Kidney epithelial cell (primary cell): ENCODE results near the gene PLEKHG3. TPM values are rescaled to one million over a fixed set of nuclear protein-coding genes. Genes with fewer than 3 reads are reported as not detected.

ENCODE experiments used
- DNase-seq: peaks from one replicate; pipeline ENCODE4 v3.0.0-alpha.2; 2010; ENCODE audit warnings: low read depth
- H3K27me3 ChIP-seq: 2 replicates; pipeline ENCODE4 v1.6.0; 2011; ENCODE audit warnings: low read length; ENCODE audit not compliant: control insufficient read depth, insufficient read depth
- H3K36me3 ChIP-seq: 2 replicates; pipeline ENCODE4 v1.5.1; 2011; ENCODE audit warnings: low read length; ENCODE audit not compliant: control insufficient read depth, insufficient read depth
- H3K4me3 ChIP-seq: 2 replicates; pipeline ENCODE4 v1.5.1; 2011; ENCODE audit warnings: low read depth, mild to moderate bottlenecking, control low read depth, low read length
- total RNA-seq: library from RNA; depleted of rRNA; stranded (reverse); fragments of >200 nt; gene quantifications from 2 replicates; pipeline ENCODE4 v1.2.3, GENCODE V29; 2015
- TF ChIP-seq, protein P1 (sequence below): IDR thresholded peaks from 2 replicates; pipeline ENCODE4 v1.5.1; 2011; ENCODE audit warnings: mild to moderate bottlenecking, moderate library complexity, low read length, control low read depth, inconsistent platforms; ENCODE audit not compliant: insufficient read depth, poor library complexity, severe bottlenecking

Gene PLEKHG3
- total RNA-seq, 1 donor from 2014 or later = 136 TPM

- TF ChIP-seq, protein P1, sequence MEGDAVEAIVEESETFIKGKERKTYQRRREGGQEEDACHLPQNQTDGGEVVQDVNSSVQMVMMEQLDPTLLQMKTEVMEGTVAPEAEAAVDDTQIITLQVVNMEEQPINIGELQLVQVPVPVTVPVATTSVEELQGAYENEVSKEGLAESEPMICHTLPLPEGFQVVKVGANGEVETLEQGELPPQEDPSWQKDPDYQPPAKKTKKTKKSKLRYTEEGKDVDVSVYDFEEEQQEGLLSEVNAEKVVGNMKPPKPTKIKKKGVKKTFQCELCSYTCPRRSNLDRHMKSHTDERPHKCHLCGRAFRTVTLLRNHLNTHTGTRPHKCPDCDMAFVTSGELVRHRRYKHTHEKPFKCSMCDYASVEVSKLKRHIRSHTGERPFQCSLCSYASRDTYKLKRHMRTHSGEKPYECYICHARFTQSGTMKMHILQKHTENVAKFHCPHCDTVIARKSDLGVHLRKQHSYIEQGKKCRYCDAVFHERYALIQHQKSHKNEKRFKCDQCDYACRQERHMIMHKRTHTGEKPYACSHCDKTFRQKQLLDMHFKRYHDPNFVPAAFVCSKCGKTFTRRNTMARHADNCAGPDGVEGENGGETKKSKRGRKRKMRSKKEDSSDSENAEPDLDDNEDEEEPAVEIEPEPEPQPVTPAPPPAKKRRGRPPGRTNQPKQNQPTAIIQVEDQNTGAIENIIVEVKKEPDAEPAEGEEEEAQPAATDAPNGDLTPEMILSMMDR = peak; percentile 97
- Histone ChIP-seq H3K4me3 (peak overlapping the region; percentile 14), H3K36me3 (no peaks in the 10 kb centered on the region), H3K27me3 (peaks cover 2% of the 10 kb centered on the region)
- no peak for DNase-seq
These were observed 60.7 kb downstream of the PLEKHG3 start for GRCh38 chr14:64764641-64765520.

- Histone ChIP-seq H3K27me3 (peaks cover 2% of the 10 kb centered on the region), H3K4me3 (no peak overlapping the region), H3K36me3 (no peaks in the 10 kb centered on the region)
- TF ChIP-seq, protein P1 = no peak
- DNase-seq = no peak
These were observed 61.6 kb downstream of the PLEKHG3 start for GRCh38 chr14:64765740-64766302.

- Histone ChIP-seq H3K27me3 (peaks cover 2% of the 10 kb centered on the region), H3K4me3 (no peak overlapping the region), H3K36me3 (no peaks in the 10 kb centered on the region)
- TF ChIP-seq, protein P1 = no peak
- DNase-seq = no peak
These were observed 62.4 kb downstream of the PLEKHG3 start for GRCh38 chr14:64766430-64767151.

DNA sequence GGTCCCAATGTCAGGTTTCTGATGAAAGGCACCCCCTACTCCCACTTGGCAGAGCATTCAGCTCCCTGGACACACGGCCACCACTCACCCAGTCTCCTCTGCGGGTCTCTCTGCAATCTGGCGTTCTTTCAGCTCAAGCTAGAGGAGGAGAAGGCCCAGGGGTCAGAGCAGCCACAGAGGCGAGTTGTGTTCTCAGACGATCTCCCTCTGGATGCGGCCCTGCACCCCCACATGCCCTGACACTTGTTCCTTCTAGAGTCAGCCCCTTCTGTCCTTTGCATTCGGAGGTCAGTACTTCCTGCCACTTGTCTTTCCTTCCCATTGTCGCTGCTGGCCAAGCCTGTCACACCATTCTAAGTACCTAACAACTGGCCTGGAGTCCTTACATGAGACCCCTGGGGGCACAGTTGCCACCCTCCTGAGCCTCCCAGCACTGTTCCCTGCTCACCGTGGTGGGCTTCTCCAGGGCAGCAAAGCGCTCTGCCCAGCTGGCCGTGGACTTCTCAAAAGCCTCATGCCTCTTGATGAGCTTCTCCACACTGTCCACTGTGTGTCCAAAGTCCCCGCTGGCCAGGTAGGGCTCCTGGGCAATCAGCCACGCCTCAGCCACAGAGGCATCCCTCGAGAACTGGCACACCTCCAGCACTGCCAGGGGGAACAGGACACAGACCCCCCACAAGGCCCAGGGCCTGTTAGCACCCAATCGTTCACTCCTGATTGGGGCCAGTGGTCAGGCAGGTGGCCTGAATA lies 63.2 kb downstream of the PLEKHG3 start:
- Histone ChIP-seq H3K4me3 (no peak overlapping the region), H3K36me3 (no peaks in the 10 kb centered on the region), H3K27me3 (peaks cover 2% of the 10 kb centered on the region)
- TF ChIP-seq, protein P1 = no peak
- DNase-seq = no peak

DNA sequence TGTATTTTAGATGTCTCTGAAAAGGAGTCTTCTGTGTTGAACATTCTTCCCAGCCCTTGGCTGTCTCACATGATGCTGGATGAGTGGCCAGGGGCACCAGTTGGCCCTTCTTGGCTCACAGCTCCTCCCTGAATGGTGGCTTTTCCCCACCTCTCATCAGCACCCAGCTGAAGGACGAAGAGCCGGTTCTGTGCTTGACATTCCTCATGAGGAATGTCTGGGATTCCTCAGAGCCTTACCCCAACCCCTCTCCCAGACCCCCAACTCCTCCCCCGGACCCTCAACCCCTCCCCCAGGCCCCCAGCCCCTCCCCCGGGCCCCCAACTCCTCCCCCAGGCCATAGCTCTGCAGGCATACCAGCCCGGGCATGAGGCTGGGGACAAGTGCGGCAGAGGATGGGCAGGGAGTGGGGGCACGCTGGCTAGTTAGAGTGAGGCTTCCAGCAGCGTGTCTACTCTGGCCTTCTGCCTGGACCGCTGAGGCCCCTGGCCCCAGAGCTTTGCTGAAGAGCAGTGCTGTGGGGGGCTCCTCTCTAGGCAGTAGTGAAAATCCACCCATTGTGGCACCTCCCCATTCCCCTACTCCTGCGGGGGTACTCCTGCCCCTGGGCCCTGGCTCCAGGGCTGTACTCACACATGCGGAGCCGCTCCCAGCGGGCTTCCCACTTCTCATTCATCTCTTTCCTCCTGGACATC lies 64.3 kb downstream of the PLEKHG3 start:
- peaks cover 2% of the 10 kb centered on the region for H3K27me3 ChIP-seq
- DNase-seq = no peak
- no peaks in the 10 kb centered on the region for H3K36me3 ChIP-seq
- no peak overlapping the region for H3K4me3 ChIP-seq
- TF ChIP-seq, protein P1 = no peak
